GM19023 (cell line): ENCODE data around the gene CDCA8.

ENCODE experiments used
- ATAC-seq: cut with Tn5 transposase; IDR thresholded peaks from one replicate; pipeline ENCODE4 v1.9.1; 2021; ENCODE audit warnings: mild to moderate bottlenecking, moderate library complexity; ENCODE audit not compliant: unreplicated experiment

The CDCA8 gene

DNA sequence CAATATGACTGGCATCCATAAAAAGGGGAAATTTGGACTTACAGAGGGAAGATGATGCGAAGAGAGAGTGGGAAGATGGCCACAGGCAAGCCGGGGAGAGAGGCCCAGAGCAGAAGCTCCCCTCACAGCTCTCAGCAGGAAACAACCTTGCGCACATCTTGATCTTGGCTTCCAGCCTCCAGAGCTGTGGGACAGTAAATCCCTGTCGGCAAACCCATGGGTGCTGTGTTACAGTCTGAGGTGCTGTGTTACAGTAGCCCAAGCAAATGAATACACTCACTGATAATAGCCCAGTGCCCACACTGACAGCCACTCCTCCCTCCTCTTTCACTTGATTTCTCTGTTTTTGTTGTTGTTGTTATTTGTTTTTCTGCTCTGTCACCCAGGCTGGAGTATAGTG, 22.4 kb downstream of the CDCA8 start:
- no peak for ATAC-seq

DNA sequence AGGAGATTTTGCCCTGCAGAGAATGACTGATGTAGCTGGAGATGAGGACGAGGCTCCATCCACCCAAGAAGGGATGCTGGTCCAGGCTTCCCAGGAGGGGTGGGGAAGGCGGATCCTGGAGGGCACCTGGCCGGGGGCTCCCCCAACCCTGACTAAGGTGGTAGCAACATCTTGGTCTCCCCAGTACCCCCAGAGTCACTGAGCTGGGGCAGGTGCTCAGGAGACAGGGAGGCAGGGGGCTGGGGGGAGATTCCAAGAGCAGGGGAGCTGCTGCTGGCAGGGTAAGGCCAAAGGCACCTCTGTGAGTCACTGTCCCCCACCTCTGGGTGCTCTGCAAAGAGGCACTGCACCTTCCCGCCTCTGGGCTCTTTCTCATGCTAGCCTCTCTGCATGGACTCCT, 24.0 kb downstream of the CDCA8 start:
- ATAC-seq = no peak

DNA sequence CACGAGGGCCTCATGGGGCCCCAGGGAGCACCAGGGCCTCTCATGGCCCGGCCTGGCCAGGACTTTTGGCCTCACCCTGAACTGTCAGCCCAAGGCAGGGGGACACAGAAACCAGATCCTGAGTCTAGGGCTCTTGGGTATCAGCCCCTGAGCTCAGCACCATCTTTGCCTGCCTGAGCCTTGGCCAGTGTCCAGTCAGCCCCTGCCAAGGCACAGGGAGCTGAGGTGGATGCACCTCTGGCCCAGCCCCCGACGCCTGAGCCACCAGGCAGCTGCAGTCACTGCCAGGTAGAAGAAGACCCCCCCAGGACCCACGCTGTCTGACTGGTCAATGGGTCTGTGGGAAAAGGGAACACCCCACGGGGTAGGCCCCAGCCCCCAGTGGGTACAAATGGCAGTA, 25.3 kb downstream of the CDCA8 start:
- no peak for ATAC-seq

DNA sequence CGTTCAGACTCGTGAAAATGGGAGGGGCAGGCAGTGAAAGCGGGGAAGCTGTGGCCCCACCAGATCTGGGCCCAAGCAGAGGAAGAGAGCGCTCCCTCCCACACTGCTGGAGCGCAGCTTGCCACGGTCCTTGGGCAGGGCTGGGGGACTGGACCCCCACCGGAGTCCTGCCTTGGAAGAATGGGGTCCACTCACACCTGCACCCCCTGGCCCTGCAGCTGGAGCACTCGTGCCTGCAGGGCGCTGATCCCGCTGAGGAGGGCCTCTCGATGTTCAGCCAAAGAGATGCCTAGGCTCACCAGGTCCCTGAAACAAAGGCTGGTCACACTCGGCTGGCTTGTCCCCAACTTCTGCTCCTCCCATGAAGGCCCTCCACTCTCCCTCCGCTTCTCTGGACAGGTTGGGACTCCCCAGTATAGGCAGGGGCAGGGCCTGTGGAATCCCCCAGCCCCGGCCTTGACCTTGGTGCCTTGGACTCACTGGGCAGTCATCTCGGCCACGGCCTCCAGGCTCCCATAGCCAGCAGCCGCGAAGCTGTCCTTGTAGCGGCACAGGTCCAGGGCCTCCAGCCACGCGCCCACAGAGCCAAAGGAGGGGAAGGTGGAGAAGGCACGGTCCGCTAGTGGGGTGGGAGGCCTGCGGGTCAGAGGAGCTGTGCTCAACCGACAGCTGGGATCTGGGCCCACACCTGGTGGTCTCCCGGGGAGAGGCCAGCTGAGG, 26.0 kb downstream of the CDCA8 start:
- no peak for ATAC-seq

DNA sequence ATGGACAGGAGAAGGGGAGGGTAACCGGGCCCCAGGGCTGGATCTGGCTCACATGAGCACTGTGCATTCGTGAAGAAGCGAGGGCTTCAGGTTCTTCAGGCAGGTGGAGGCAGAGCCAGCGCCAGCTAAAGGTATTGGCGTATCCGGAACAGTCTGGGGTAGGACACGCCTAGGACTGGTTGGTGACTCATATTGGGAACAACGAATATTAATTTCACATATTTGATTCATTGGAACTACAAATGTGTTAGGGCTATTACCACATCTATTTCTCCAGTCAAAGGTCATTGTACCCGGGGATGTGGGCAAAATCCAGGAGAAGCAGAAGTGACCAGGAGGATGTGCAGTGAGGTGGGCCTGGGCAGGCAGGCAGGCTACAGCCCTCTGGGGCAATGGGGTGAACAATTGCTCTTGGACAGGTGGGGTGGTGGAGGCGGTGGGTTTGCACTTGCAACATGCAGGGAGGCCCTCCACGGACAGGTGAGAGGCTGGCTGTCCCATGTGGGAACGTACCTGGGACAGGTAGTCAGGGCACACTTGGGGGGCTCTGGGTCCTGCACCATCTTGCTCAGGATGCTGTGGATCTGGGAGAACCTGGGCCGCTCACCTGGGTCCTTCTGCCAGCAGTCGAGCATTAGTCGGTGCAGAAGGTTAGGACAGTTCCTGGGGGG, 26.7 kb downstream of the CDCA8 start:
- no peak for ATAC-seq

DNA sequence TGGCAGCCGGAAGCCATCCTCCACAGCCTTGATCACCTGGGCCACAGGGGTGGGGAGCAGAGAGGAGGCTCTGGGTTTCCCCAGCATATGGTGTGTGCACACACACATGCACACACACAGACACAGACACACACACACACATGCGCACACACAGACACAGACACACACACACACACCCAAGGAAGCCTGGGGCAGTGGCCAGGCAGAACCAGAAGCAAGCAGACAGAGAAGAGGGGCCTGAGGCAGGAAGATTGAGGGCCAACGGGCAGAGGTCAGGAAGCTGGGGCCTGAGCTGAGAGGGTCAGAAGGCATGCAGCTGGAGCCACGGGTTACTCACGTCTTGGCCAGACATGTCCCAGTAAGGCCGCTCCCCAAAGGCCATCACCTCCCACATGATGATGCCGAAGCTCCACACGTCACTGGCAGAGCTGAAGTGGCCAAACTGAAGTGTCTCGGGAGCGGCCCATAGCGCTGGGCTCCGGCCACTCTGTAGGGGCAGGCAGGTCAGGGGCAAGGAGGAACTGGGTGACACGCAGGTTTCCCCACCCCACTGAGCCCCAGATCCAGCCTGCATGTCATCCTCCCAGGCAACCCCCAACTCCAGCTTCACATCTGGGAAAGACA, 27.4 kb downstream of the CDCA8 start:
- no peak for ATAC-seq

DNA sequence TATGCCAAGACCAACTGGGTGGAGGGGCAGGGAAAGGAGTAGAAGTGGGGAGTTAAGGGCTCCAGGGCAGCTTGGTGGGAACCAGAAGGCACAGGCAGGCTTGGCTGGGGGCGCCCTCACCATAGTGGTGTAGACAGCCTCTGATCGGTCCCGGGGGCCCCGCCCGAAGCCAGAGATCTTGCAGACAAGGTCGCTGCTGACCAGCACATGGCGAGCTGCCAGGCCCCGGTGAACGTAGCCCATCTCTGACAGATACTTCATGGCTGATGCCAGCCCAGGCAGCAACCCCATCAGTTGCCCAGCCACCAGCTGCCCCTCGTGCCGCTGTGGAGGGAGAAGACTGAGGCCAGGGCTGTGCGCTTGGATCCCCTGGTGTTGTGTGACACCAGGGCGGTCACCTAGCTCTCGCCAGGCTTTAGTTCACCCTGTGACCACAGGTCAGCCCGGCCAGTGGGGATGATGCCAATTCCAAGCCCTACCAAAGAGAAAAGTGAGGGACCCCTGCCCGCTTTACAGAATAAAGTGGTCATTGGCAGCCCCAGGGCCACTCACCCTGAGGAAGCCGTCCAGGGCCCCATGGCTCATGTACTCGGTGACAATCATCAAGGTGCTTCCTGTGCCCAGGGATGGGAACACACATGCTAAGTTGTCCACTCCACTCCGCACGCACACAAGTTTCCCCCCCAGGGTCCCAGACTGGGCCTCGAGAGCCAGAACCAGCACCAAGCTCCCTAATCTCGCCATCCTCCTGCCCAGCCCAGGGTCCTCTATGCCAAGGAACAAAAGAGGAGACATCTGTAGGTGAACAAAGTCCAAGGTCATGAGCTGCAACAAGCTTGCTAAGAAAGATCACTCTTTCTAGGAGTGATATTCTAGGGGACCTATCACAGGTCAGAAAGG, 28.2 kb downstream of the CDCA8 start:
- ATAC-seq = no peak

DNA sequence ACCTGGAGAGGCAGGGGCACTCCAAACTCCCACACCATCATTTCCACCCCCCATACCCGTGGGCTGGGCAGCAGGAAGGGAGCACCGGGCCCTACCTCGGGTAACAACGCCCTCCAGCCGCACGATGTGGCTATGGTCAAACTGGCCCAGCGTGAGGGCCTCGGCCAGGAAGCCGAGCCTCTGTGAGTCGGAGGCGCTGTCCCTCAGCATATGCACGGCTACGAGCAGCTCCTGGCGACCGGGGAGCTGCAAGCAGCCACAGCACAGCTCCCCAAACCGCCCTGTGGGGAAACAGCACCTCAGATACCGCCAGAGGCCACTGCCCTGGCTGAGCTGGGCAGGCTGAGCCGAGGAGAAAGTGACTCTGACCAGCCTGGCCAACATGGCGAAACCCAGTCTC, 29.2 kb downstream of the CDCA8 start:
- ATAC-seq = no peak

DNA sequence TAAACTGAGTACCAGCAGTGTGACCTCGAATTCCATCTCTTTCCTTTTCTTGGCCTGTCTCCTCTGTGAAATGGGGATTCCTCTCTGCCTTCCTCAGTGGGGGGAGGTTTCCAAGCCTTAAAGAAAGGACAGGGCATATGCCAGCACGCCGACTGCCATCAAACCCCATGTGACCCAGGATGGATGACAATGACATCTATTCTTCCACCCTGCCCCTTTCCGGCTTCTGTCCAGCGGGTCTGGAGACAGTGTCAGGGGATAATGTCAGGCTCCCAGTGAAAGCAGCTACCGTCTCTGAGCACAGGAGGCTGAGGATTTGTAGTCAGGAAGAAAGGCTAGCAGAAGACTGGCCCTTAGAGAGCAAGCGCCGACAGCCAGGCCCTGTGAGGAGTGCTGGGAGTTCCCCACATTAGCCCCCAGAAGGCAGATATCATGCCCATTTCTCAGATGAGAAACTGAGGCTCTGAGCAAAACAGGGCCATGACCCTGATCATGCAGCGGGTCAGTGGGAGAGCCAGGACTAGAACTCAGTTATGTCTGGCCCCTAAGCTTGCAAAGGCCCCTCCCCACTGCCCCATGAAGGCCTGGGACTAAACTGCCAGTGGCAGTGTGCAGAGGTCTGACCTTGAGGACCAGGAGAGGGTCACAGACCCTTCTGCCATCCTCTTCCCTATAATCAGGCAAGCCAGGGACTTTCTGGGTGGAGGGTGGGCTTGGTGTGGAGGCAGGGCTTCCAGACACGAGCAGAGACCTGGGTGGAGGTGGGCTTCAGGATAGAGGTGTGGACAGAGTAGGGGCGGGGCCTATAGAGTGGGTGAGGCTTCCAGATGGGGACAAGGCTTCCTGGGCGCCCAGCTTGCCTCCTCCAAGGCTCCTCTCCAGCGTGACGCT, 30.1 kb downstream of the CDCA8 start:
- ATAC-seq = no peak

DNA sequence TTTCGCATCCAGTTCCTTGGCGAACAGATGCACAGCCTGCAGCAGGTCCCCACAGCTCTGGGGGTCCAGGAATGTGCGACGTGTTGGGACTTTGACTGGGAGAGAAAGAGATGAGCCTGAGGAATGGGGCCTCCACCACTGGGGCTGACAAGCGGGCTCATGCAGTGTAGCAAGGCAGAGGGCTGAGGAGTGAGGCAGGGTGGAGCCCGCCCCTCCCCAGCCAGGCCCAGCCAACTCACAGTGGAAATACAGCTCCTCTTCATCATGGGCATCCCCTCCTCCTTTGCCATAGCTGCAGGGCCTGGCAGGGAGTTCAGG, 30.7 kb downstream of the CDCA8 start:
- ATAC-seq = no peak

DNA sequence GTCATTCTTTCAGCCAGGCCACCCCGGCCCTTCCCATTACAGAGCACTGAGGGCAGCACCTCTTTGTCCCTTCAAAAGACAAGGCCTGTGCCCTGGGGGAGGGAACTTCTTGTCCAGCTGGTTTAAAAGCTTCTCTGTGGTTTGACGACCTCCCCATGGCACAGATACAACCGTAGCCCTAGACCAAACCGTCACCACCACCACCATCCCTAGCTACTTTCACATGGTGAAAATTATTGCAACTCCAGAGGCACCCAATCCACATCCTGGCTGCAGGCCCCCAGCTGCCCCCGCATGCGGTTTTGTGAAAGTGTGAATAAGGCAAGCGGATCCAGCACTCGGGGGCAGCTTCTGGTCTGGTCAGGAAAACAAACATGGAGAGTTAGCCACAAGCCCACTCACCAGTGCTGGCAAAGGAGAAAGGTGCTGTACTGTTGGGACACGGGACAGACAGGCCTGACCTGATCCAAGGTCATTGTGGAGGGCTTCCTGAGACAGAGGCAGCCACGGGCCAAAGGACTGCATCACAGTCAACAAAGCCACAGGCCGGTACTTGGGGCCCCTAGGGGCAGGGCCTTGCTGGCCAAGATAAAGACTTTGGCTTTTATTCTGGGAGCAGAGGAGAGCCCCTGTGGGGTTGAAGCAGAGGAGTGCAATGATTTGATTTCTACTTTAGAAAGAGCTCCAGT, 31.2 kb downstream of the CDCA8 start:
- ATAC-seq = no peak

DNA sequence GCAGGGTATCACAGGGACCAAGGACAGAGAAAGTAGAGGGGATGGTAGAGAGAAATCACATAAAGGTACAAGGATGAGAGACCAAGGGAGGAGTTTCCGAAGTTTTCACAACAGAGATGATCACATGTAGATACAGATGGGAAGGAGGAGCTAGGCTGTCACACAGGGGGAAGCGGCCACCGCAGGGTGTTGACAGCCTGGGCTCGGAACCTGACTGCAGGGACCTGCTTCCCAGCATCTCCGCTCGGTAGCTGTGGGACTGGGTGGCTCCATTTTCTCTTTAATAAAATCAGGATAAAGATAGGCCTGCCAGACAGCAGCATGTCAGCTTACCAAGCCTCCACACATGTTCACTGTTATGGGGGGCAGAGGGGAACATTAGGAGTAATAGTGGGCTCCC, 32.3 kb downstream of the CDCA8 start:
- no peak for ATAC-seq

DNA sequence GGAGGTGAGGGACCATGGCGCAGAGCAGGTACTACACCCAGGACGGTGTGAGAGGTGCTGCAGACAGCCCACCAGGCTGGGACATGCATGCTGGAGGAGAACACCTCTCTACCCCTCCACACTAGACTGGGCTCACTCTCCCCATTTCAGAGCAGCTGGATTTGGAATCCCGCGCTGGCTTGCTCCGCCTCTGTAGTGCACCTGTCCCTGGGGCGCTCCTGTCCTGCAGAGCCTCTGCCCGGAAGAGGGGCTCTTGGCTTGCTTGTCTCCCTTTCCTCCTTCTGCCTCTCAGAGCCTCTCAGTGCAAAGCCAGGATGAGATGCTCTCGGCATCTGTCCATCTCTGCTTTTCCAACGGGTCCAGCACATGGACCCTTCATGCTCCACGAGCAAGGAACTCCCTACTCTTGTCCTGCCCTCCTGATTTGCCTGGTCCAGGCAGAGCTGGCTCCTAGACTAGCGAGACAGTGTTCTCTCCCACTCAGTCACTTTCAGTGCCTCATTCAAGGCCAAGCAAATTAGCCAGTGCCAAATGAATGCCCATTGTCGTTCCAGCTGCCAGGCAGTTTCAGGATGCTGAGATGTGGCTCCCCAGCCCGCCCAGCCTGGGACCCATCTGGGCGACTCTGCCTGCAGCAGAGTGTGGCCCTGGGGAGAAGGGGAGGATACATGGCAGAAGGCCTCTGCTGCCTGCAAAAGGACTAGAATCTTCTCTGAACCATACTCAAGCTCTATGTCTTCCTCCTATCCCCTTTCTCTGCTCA, 33.7 kb downstream of the CDCA8 start:
- ATAC-seq = no peak

DNA sequence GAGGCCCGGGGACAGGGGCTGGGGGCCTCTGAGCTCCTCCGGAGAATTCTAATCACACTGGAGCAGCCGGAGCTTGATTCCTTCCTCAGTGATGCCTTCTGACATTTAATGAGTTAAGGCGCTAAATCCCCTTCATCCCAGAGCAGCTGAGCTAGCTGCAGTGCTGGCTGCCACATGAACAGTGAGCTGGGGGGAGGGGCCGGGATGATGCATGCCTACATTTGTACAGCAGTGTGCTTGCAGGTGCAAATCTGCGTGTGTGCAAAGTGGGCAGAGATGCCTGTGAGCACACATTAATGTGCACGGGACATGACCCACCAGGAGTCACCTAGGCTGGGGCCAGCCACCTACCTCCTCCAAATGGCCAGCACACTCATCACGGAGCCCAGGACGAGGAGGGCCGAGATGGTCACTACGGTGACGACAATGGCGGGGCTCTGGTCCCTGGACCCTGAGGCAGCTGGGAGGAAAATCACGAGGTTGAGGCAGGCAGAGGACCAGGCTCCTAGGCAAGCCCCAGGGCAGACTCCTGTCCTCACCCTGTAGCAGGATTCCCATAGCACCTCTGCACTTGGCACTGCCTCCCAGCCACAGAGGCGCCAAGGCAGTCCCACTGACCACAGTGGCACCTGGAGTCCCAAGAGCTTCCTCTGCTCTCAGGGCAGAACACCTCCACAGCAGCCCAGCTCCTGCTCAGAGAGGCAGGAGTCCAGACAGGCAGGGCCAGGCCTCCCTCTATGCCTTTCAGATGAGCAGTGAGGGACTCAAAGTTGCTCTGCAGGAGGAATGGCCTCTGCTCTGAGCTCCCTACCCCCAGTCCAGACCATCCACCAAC, 34.7 kb downstream of the CDCA8 start:
- ATAC-seq = no peak

DNA sequence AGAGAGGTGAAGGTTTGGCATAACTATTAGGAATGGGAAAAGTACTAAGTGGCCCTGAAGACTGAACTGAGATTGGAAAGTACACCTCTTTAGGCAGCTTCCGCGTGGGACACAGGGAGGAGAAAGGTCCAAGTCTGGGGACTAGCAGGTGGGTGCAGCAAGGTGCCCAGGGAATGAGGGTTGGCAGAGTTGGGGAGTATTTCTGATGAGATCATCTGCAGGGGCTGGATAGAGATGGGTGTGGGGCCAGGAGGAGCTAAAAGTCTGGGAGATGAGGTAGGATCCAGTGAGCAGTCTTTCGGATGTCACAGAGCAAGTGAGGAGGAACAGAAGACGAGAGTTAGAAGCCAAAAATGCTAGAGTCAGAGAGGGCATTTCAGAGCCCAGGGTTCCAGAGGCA, 36.1 kb downstream of the CDCA8 start:
- no peak for ATAC-seq

DNA sequence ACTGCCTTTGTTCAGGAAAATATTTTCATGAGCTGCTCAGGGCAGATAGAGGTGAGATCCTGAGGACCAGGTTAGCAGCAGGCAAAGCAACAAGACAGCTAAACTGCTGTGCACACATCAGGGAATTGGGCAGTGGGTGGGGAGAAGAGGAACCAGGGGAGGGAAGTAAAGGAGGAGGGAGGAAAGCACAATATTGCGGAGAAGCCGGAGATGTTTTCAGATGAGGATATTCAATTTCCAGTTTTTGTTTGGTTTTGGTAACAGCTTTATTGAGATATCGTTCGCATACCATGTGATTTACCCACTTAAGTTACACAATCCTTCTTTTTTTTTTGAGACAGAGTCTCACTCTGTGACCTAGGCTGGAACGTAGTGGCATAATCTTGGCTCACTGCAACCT, 38.1 kb downstream of the CDCA8 start:
- ATAC-seq = no peak

DNA sequence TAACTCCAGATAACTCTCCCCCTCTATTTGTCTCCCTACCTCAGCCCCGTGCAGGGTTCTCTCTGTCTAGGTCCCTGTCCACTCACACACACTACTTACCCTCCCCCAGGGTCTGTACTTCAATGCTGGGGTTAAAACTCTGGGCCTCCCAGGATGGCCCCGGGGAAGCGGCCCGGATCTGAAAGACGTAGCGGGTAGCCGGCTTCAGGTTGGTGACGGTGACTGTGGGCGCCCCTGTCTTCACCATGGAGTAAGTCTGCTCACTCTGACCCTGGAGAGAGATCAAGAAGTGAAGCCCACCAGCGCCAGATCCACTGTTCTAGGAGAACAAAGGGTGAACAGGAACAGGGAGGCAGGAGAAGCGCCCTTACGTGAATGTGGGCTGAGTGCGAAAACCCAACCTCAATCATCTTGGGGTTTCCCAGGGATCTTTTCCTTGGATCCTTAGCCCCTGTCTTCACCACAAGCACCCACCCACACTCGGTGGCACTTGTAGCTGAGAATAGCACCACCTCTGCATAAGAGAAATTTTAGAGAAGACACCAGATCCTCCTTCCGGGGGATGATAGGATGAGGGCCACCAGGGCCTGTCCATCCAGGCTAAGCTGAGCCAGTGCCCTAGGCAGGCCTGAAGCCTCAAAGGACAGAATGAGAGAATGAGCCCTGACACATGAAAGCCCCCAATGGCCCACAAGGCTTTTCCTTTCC, 39.1 kb downstream of the CDCA8 start:
- no peak for ATAC-seq
